Measurements from ENCODE around the gene FBXL13.
"Not testable (repeated sequence)": the region's sequence is repeated elsewhere in the genome, so short reads cannot be mapped to it uniquely, and the experiment has no call there.

FBXL13 gene

DNA sequence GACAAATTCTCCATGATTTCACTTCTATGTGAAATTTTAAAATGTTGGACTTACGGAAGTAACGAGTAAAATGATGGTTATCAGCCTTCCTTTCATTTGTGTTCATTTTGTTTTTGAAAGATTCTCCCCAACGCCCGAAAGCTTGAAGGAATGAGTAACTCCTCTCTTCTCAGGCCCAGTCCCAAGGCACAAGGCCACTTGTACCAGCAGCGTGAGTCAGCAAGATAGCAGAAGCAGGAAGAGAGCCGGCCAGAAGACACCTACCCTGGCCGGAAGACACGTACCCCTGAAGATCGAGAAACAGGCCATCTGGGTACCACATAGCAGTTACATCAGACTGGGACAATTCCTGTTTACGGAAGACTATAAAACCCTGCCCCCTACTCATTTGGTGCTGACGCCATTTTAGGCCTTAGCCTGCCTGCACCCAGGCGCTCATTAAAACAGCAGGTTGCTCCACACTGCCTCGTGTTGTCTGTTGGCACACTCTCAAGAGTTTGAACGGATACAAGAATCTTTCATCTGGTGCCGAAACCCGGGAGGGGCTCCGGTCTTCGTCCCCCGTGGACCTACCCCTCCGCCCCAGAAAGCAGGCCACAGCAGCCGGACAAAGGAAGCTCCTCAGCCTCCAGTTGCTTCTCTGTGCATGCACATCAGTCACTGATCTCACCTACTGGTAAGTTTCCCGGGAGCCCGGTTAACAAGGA lies 101.3 kb downstream of the FBXL13 start:
- Histone ChIP-seq H3K79me2 (ENCODE audit: insufficient read depth, low read length) (no peaks in the 10 kb centered on the region), H3K4me2 (ENCODE audit: low read length) (no peak overlapping the region), H3K9ac (ENCODE audit: low read length) (no peak overlapping the region), H3K4me3 (ENCODE audit: low read depth, low read length, poor library complexity, severe bottlenecking) (no peak overlapping the region), H3K4me1 (ENCODE audit: insufficient read depth, low read length, severe bottlenecking) (no peaks in the 10 kb centered on the region), H3K27me3 (ENCODE audit: insufficient read depth, low read length) (no peaks in the 10 kb centered on the region), H3K9me2 (ENCODE audit: low read depth, low read length) (no peaks in the 10 kb centered on the region), H4K20me1 (ENCODE audit: insufficient read depth, low read length) (no peaks in the 10 kb centered on the region), H3K9me3 (ENCODE audit: low read length) (no peaks in the 10 kb centered on the region), H3K27ac (ENCODE audit: low read depth, low read length, poor library complexity, severe bottlenecking) (no peak overlapping the region), H3K36me3 (ENCODE audit: insufficient read depth, low read length) (no peaks in the 10 kb centered on the region), H2AFZ (ENCODE audit: low read length) (peak overlapping the region; percentile 74; the same call in 1 of the 2 replicates), H3F3A (ENCODE audit: insufficient read depth, low read length) (no peaks in the 10 kb centered on the region)
- TF ChIP-seq EZH2 (IDR thresholded peaks at IDR 0.05; ENCODE audit: borderline replicate concordance, low read length), result no peak

DNA sequence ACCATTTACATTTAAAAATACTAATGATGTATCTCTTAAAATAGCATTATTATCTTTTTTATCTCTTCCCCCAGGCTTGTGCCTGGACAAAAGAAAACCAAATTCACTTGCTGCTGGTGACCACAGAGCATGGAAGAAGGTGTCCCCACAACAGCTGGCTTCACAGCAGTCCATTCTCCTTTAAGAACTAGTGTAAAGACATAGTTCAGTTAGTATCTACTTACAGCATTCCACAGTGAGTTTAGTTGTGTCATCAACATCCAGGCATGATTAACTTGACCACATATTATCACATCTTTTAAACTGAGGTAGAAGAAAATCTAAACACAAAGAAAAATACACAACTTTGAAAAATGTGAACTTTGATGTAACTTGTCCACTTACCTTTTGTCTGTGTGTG lies 106.8 kb downstream of the FBXL13 start:
- H3K4me2 ChIP-seq (ENCODE audit: low read length), result no peak overlapping the region
- no peaks in the 10 kb centered on the region for H3F3A ChIP-seq (ENCODE audit: insufficient read depth, low read length)
- no peaks in the 10 kb centered on the region for H4K20me1 ChIP-seq (ENCODE audit: insufficient read depth, low read length)
- H3K79me2 ChIP-seq (ENCODE audit: insufficient read depth, low read length), result no peaks in the 10 kb centered on the region
- no peaks in the 10 kb centered on the region for H3K4me1 ChIP-seq (ENCODE audit: insufficient read depth, low read length, severe bottlenecking)
- H3K27me3 ChIP-seq (ENCODE audit: insufficient read depth, low read length), result no peaks in the 10 kb centered on the region
- no peak overlapping the region for H3K4me3 ChIP-seq (ENCODE audit: low read depth, low read length, poor library complexity, severe bottlenecking)
- no peaks in the 10 kb centered on the region for H3K9me2 ChIP-seq (ENCODE audit: low read depth, low read length)
- H3K9ac ChIP-seq (ENCODE audit: low read length), result no peak overlapping the region
- H2AFZ ChIP-seq (ENCODE audit: low read length), result no peak overlapping the region
- no peaks in the 10 kb centered on the region for H3K36me3 ChIP-seq (ENCODE audit: insufficient read depth, low read length)
- no peak for TF ChIP-seq EZH2 (IDR thresholded peaks at IDR 0.05; ENCODE audit: borderline replicate concordance, low read length)
- TF ChIP-seq, protein P1, sequence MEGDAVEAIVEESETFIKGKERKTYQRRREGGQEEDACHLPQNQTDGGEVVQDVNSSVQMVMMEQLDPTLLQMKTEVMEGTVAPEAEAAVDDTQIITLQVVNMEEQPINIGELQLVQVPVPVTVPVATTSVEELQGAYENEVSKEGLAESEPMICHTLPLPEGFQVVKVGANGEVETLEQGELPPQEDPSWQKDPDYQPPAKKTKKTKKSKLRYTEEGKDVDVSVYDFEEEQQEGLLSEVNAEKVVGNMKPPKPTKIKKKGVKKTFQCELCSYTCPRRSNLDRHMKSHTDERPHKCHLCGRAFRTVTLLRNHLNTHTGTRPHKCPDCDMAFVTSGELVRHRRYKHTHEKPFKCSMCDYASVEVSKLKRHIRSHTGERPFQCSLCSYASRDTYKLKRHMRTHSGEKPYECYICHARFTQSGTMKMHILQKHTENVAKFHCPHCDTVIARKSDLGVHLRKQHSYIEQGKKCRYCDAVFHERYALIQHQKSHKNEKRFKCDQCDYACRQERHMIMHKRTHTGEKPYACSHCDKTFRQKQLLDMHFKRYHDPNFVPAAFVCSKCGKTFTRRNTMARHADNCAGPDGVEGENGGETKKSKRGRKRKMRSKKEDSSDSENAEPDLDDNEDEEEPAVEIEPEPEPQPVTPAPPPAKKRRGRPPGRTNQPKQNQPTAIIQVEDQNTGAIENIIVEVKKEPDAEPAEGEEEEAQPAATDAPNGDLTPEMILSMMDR (IDR thresholded peaks at IDR 0.05; ENCODE audit: low read length), result no peak
- H3K9me3 ChIP-seq (ENCODE audit: low read length), result peaks cover 4% of the 10 kb centered on the region; the same call in 1 of the 2 replicates
- H3K27ac ChIP-seq (ENCODE audit: low read depth, low read length, poor library complexity, severe bottlenecking), result no peak overlapping the region

DNA sequence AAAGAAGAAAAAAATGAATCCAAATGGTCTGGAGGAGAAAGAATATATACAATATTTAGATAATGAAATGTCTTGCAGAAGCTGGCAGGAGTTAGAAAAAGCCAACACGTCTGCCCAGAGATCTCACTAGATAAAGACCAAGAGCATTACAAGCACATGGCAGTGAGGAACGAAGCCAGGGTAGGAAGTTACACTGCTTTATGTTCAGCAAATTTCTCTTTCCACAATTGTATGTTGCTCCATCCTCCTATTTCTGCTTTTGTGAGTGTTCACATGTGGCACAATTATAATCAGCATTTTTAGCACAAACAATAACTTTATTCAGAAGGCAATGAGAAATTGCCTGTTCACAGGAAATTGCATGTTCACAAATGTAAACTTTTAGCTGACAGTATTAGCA lies 108.1 kb downstream of the FBXL13 start:
- Histone ChIP-seq H3K9me2 (ENCODE audit: low read depth, low read length) (no peaks in the 10 kb centered on the region), H3K36me3 (ENCODE audit: insufficient read depth, low read length) (no peaks in the 10 kb centered on the region), H2AFZ (ENCODE audit: low read length) (no peak overlapping the region), H3K4me3 (ENCODE audit: low read depth, low read length, poor library complexity, severe bottlenecking) (no peak overlapping the region), H3F3A (ENCODE audit: insufficient read depth, low read length) (no peaks in the 10 kb centered on the region), H4K20me1 (ENCODE audit: insufficient read depth, low read length) (no peaks in the 10 kb centered on the region), H3K9ac (ENCODE audit: low read length) (no peak overlapping the region), H3K27ac (ENCODE audit: low read depth, low read length, poor library complexity, severe bottlenecking) (no peak overlapping the region), H3K4me1 (ENCODE audit: insufficient read depth, low read length, severe bottlenecking) (no peaks in the 10 kb centered on the region), H3K4me2 (ENCODE audit: low read length) (no peak overlapping the region), H3K27me3 (ENCODE audit: insufficient read depth, low read length) (no peaks in the 10 kb centered on the region), H3K79me2 (ENCODE audit: insufficient read depth, low read length) (no peaks in the 10 kb centered on the region), H3K9me3 (ENCODE audit: low read length) (peaks cover 4% of the 10 kb centered on the region; the same call in 1 of the 2 replicates)
- TF ChIP-seq, protein P1 (IDR thresholded peaks at IDR 0.05; ENCODE audit: low read length), result no peak
- no peak for TF ChIP-seq EZH2 (IDR thresholded peaks at IDR 0.05; ENCODE audit: borderline replicate concordance, low read length)

DNA sequence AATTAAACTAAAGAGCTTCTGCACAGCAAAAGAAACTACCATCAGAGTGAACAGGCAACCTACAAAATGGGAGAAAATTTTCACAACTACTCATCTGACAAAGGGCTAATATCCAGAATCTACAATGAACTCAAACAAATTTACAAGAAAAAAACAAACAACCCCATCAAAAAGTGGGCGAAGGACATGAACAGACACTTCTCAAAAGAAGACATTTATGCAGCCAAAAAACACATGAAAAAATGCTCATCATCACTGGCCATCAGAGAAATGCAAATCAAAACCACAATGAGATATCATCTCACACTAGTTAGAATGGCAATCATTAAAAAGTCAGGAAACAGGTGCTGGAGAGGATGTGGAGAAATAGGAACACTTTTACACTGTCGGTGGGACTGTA lies 112.6 kb downstream of the FBXL13 start:
- H3K27ac ChIP-seq (ENCODE audit: low read depth, low read length, poor library complexity, severe bottlenecking); H3K9me3 ChIP-seq (ENCODE audit: low read length); H3K9me2 ChIP-seq (ENCODE audit: low read depth, low read length); H3K79me2 ChIP-seq (ENCODE audit: insufficient read depth, low read length); H3K36me3 ChIP-seq (ENCODE audit: insufficient read depth, low read length); H3K9ac ChIP-seq (ENCODE audit: low read length); H3K4me3 ChIP-seq (ENCODE audit: low read depth, low read length, poor library complexity, severe bottlenecking); H3K4me2 ChIP-seq (ENCODE audit: low read length); H4K20me1 ChIP-seq (ENCODE audit: insufficient read depth, low read length); H3K4me1 ChIP-seq (ENCODE audit: insufficient read depth, low read length, severe bottlenecking); H3F3A ChIP-seq (ENCODE audit: insufficient read depth, low read length); H3K27me3 ChIP-seq (ENCODE audit: insufficient read depth, low read length); H2AFZ ChIP-seq (ENCODE audit: low read length): not testable (repeated sequence)

DNA sequence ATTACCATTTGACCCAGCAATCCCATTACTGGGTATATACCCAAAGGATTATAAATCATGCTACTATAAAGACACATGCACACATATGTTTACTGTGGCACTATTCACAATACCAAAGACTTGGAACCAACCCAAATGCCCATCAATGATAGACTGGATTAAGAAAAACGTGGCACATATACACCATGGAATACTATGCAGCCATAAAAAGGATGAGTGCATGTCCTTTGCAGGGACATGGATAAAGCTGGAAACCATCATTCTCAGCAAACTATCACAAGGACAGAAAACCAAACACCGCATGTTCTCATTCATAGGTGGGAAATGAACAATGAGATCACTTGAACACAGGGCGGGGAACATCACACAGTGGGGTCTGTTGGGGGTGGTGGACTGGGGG lies 116.6 kb downstream of the FBXL13 start:
- H3K4me3 ChIP-seq (ENCODE audit: low read depth, low read length, poor library complexity, severe bottlenecking); H3K9ac ChIP-seq (ENCODE audit: low read length); H3K79me2 ChIP-seq (ENCODE audit: insufficient read depth, low read length); H3K4me1 ChIP-seq (ENCODE audit: insufficient read depth, low read length, severe bottlenecking); H3F3A ChIP-seq (ENCODE audit: insufficient read depth, low read length); H3K4me2 ChIP-seq (ENCODE audit: low read length); H3K36me3 ChIP-seq (ENCODE audit: insufficient read depth, low read length); H3K9me2 ChIP-seq (ENCODE audit: low read depth, low read length); H2AFZ ChIP-seq (ENCODE audit: low read length); H3K9me3 ChIP-seq (ENCODE audit: low read length); H3K27me3 ChIP-seq (ENCODE audit: insufficient read depth, low read length); H4K20me1 ChIP-seq (ENCODE audit: insufficient read depth, low read length); H3K27ac ChIP-seq (ENCODE audit: low read depth, low read length, poor library complexity, severe bottlenecking): not testable (repeated sequence)

DNA sequence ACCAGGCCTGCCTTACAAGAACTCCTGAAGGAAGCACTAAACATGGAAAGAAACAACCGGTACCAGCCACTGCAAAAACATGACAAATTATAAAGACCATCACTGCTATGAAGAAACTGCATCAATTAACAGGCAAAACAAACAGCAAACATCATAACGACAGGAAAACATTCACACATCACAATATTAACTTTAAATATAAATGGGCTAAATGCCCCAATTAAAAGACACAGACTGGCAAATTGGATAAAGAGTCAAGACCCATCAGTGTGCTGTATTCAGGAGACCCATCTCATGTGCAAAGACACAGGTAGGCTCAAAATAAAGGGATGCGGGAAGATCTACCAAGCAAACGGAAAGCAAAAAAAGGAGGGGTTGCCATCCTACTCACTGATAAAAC lies 120.2 kb downstream of the FBXL13 start:
- H3K36me3 ChIP-seq (ENCODE audit: insufficient read depth, low read length); H3K27ac ChIP-seq (ENCODE audit: low read depth, low read length, poor library complexity, severe bottlenecking); H3K4me1 ChIP-seq (ENCODE audit: insufficient read depth, low read length, severe bottlenecking); H3F3A ChIP-seq (ENCODE audit: insufficient read depth, low read length); H3K27me3 ChIP-seq (ENCODE audit: insufficient read depth, low read length); H3K9me2 ChIP-seq (ENCODE audit: low read depth, low read length); H4K20me1 ChIP-seq (ENCODE audit: insufficient read depth, low read length); H3K79me2 ChIP-seq (ENCODE audit: insufficient read depth, low read length); H3K4me3 ChIP-seq (ENCODE audit: low read depth, low read length, poor library complexity, severe bottlenecking); H3K4me2 ChIP-seq (ENCODE audit: low read length); H2AFZ ChIP-seq (ENCODE audit: low read length); H3K9ac ChIP-seq (ENCODE audit: low read length); H3K9me3 ChIP-seq (ENCODE audit: low read length): not testable (repeated sequence)
